GM13977 (cell line): ENCODE data around the gene QPRT.
A peak's percentile ranks its signal among the peaks of the same experiment; 100 is the strongest.
"Not testable (repeated sequence)": the region's sequence is repeated elsewhere in the genome, so short reads cannot be mapped to it uniquely, and the experiment has no call there.

ENCODE experiments used
- DNase-seq: peaks from one replicate; pipeline ENCODE4 v3.0.0; 2012; ENCODE audit warnings: low spot score
- CTCF ChIP-seq: IDR thresholded peaks from 2 replicates; pipeline ENCODE4 v1.5.1; 2012; ENCODE audit warnings: mild to moderate bottlenecking, control low read depth; ENCODE audit not compliant: insufficient read depth; ENCODE audit errors: extremely low read depth, missing control alignments
- in situ Hi-C: fragments of 300-500 bp; cut with MboI; formaldehyde crosslinking; loops from one replicate; pipeline ENCODE4 v1.12.0; 2022; ENCODE audit warnings: low sequenced_read_pairs, low pct_unique_long_range_greater_than_20kb, mixed read lengths, inconsistent platforms; ENCODE audit not compliant: unreplicated experiment

The QPRT gene

GRCh38 chr16:29742683-29743275 is 63.8 kb downstream of the QPRT start:
- in situ Hi-C loops: no loop called here

GRCh38 chr16:29743475-29743826 is 64.5 kb downstream of the QPRT start:
- no peak for TF ChIP-seq CTCF
- in situ Hi-C loops: no loop called here
- no peak for DNase-seq

More at GRCh38 chr16:29742683-29743275, 63.8 kb downstream of the QPRT start:
- DNase-seq: no peak
- no peak for TF ChIP-seq CTCF

- no peak for TF ChIP-seq CTCF
- no peak for DNase-seq
- in situ Hi-C loops: no loop called here
Measured at GRCh38 chr16:29743827-29744531, 65.0 kb downstream of the QPRT start.

- in situ Hi-C loops: no loop called here
- TF ChIP-seq CTCF: no peak
- DNase-seq: no peak
Measured at GRCh38 chr16:29744541-29745101, 65.6 kb downstream of the QPRT start.

GRCh38 chr16:29745121-29745852 is 66.3 kb downstream of the QPRT start:
- in situ Hi-C loops: no loop called here
- TF ChIP-seq CTCF: no peak
- peak; percentile 79 for DNase-seq

- in situ Hi-C loops: no loop called here
- DNase-seq: peak; percentile 73
- TF ChIP-seq CTCF: no peak
Measured at GRCh38 chr16:29745853-29746345, 66.9 kb downstream of the QPRT start, which contains the start of gene C16orf54. Gene C16orf54, minus strand, starts transcription at chr16:29745990. Its CDS starts 1,039 bp downstream, at chr16:29744951.

- in situ Hi-C loops, DNase-seq: not testable (repeated sequence)
Measured at GRCh38 chr16:29746518-29746917, 67.5 kb downstream of the QPRT start.
